WTC11 (cell line): ENCODE data around the gene NALCN. TPM values are rescaled to one million over a fixed set of nuclear protein-coding genes. Genes with fewer than 3 reads are reported as not detected.

Experiments used
- ATAC-seq: fragments of 200-7000 bp; cut with Tn5 transposase; 2 replicates; pipeline ENCODE4 v1.10.0; 2021; ENCODE audit warnings: mild to moderate bottlenecking, moderate library complexity
- CTCF ChIA-PET: fragments of 300-600 bp; sonication (Branson Sonifier 250); formaldehyde crosslinking; loops from one replicate; lab custom pipeline; 2021; ENCODE audit warnings: antibody characterized with exemption; lab: Charles Lee
- POLR2A ChIA-PET: fragments of 350-600 bp; sonication (Branson Sonifier 250); formaldehyde crosslinking; loops from one replicate; lab custom pipeline; 2021; ENCODE audit warnings: antibody characterized with exemption; lab: Charles Lee
- DNase-seq: peaks from one replicate; pipeline ENCODE4 v3.0.0; 2021; ENCODE audit warnings: low spot score
- H3K27ac Mint-ChIP-seq: 2 replicates; pipeline ENCODE4 v1.8.0; 2021; ENCODE audit warnings: mixed read lengths
- H3K27me3 Mint-ChIP-seq: 2 replicates; pipeline ENCODE4 v1.8.0; 2021; ENCODE audit warnings: low read depth, mild to moderate bottlenecking, moderate library complexity, mixed read lengths
- H3K36me3 Mint-ChIP-seq: 2 replicates; pipeline ENCODE4 v1.8.0; 2021; ENCODE audit warnings: mixed read lengths
- H3K4me1 Mint-ChIP-seq: 2 replicates; pipeline ENCODE4 v1.8.0; 2022; ENCODE audit warnings: mixed read lengths
- H3K4me3 Mint-ChIP-seq: 2 replicates; pipeline ENCODE4 v1.8.0; 2021; ENCODE audit warnings: mild to moderate bottlenecking, moderate library complexity, mixed read lengths
- H3K9me3 Mint-ChIP-seq: 2 replicates; pipeline ENCODE4 v1.8.0; 2021; ENCODE audit warnings: mixed read lengths
- ATF6 ChIP-seq: sonication (generic); formaldehyde crosslinking; IDR thresholded peaks from 2 replicates; pipeline ENCODE4 v1.8.1; 2023; ENCODE audit warnings: mild to moderate bottlenecking, missing genetic modification reagents
- E2F5 ChIP-seq: sonication (generic); formaldehyde crosslinking; IDR thresholded peaks from 2 replicates; pipeline ENCODE4 v1.8.1; 2022; ENCODE audit warnings: mild to moderate bottlenecking, moderate library complexity, missing genetic modification reagents
- HMGXB4 ChIP-seq: sonication (generic); formaldehyde crosslinking; IDR thresholded peaks from 2 replicates; pipeline ENCODE4 v1.8.1; 2023; ENCODE audit warnings: mild to moderate bottlenecking, moderate library complexity, missing genetic modification reagents
- IRF1 ChIP-seq: sonication (generic); formaldehyde crosslinking; IDR thresholded peaks from 2 replicates; pipeline ENCODE4 v1.8.0; 2023; ENCODE audit warnings: missing genetic modification reagents
- PRRX2 ChIP-seq: fragments of 250-450 bp; sonication (Bioruptor Pico); IDR thresholded peaks from 2 replicates; pipeline ENCODE4 v1.8.0; 2021; ENCODE audit warnings: mild to moderate bottlenecking
- STAT6 ChIP-seq: sonication (generic); formaldehyde crosslinking; conservative IDR thresholded peaks from 2 replicates; pipeline ENCODE4 v1.8.1; 2023; ENCODE audit warnings: mild to moderate bottlenecking, low read depth, missing genetic modification reagents, moderate library complexity
- TP53 ChIP-seq: sonication (generic); formaldehyde crosslinking; IDR thresholded peaks from 2 replicates; pipeline ENCODE4 v1.8.1; 2023; ENCODE audit warnings: mild to moderate bottlenecking, missing genetic modification reagents
- ZNF219 ChIP-seq: sonication (generic); formaldehyde crosslinking; IDR thresholded peaks from 2 replicates; pipeline ENCODE4 v1.8.0; 2023; ENCODE audit warnings: missing genetic modification reagents, mild to moderate bottlenecking, borderline replicate concordance
- ZNF416 ChIP-seq: fragments of 250-450 bp; sonication (Bioruptor Pico); IDR thresholded peaks from 2 replicates; pipeline ENCODE4 v1.9.0; 2021; ENCODE audit warnings: mild to moderate bottlenecking, inconsistent platforms
- ZNF425 ChIP-seq: fragments of 250-450 bp; sonication (Bioruptor Pico); conservative IDR thresholded peaks from 2 replicates; pipeline ENCODE4 v1.9.0; 2021; ENCODE audit warnings: mild to moderate bottlenecking
- ZNF671 ChIP-seq: fragments of 250-450 bp; sonication (Bioruptor Pico); IDR thresholded peaks from 2 replicates; pipeline ENCODE4 v1.8.0; 2021; ENCODE audit warnings: mild to moderate bottlenecking
- total RNA-seq: library from RNA; stranded (reverse); gene quantifications from 3 replicates; pipeline ENCODE4 v1.2.3, GENCODE V29; 2021

Gene NALCN
- total RNA-seq, 1 experiment from 2014 or later = 0.33 TPM

- ChIA-PET CTCF (interaction anchor here (0.6 to 1.8 kb wide), 3 partner anchors 51 to 322 kb away, joined by 3 to 27 read pairs (median 4); partner anchors contain the start of gene ITGBL1), POLR2A (no interaction called here)
- no peak for DNase-seq
- no peaks in the 10 kb centered on the region for H3K27me3 Mint-ChIP-seq
- H3K4me1 Mint-ChIP-seq = peaks cover 21% of the 10 kb centered on the region
- ATAC-seq = peak; percentile 57
- H3K4me3 Mint-ChIP-seq = no peak overlapping the region
- no peak for TF ChIP-seq ZNF671 (CRISPR knock-in tag)
- no peak for TF ChIP-seq ZNF416 (CRISPR knock-in tag)
- no peak for TF ChIP-seq HMGXB4
- TF ChIP-seq TP53 = no peak
- TF ChIP-seq ATF6 (CRISPR knock-in tag) = no peak
- no peak for TF ChIP-seq ZNF425 (CRISPR knock-in tag)
- no peak for TF ChIP-seq ZNF219 (CRISPR knock-in tag)
- H3K36me3 Mint-ChIP-seq = no peaks in the 10 kb centered on the region
- H3K9me3 Mint-ChIP-seq = no peaks in the 10 kb centered on the region
- no peak overlapping the region for H3K27ac Mint-ChIP-seq
These were observed 265.3 kb downstream of the NALCN start for GRCh38 chr13:101150998-101151397.

GRCh38 chr13:101149735-101150384 is 266.4 kb downstream of the NALCN start:
- H3K9me3 Mint-ChIP-seq = no peaks in the 10 kb centered on the region
- ATAC-seq (peak; percentile 84), DNase-seq (peak; percentile 35)
- no peak overlapping the region for H3K27ac Mint-ChIP-seq
- no peak overlapping the region for H3K4me3 Mint-ChIP-seq
- no peaks in the 10 kb centered on the region for H3K36me3 Mint-ChIP-seq
- no peak for TF ChIP-seq ATF6 (CRISPR knock-in tag)
- no peak for TF ChIP-seq PRRX2 (CRISPR knock-in tag)
- no peak for TF ChIP-seq ZNF416 (CRISPR knock-in tag)
- no peak for TF ChIP-seq E2F5 (CRISPR knock-in tag)
- TF ChIP-seq IRF1 (CRISPR knock-in tag) = no peak
- TF ChIP-seq STAT6 (CRISPR knock-in tag) = no peak
- POLR2A ChIA-PET = no interaction called here
- H3K27me3 Mint-ChIP-seq = no peaks in the 10 kb centered on the region
- peaks cover 21% of the 10 kb centered on the region for H3K4me1 Mint-ChIP-seq
- CTCF ChIA-PET = interaction anchor here (0.5 to 1.8 kb wide), 6 partner anchors 53 to 1975 kb away, joined by 3 to 27 read pairs (median 3); partner anchors contain the start of gene ITGBL1
